Activated T-cell treated with anti-CD3 and anti-CD28 coated beads for 24 hours (primary cell): Measurements from ENCODE around the gene CEBPB.
"Not testable (repeated sequence)": the region's sequence is repeated elsewhere in the genome, so short reads cannot be mapped to it uniquely, and the experiment has no call there.

Experiments
- DNase-seq: peaks from one replicate; pipeline ENCODE4 v3.0.0-alpha.2; 2020; ENCODE audit warnings: low read depth

The CEBPB gene

GRCh38 chr20:50170549-50171220 is 19.9 kb upstream of the CEBPB start:
- DNase-seq = no peak

DNA sequence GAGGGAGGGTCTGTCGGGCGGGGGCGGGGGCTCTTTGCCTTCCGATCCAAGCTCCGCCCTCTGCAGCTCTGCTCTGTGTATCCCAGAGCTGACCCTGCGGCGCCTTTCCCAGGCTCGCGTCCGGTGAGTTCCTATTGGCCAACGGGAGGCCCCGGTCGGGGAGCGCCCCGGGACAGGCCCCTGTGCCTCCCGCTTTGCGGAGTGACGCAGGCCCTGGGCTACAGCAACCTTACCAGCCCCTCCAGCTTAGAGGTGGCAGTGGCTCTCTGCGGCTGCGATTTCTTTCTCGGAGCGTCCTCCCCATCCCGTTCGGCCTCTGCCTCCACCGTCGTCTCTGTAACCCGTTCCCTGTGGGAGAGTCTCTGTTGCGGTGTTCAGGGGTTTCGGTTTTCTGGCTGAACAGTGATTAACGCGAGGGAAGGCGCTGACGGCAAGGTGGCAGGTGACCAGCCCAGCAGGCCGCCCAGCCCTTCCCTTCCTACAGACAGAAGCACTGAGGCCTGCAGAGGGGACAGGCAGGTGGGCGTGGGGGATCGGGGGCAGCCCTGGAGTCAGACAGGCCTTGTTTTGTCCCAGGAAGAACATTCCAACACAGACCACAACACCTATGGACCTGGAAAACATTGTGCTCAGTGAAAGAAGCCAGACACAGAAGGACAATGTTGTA is 18.1 kb upstream of the CEBPB start:
- DNase-seq = no peak

DNA sequence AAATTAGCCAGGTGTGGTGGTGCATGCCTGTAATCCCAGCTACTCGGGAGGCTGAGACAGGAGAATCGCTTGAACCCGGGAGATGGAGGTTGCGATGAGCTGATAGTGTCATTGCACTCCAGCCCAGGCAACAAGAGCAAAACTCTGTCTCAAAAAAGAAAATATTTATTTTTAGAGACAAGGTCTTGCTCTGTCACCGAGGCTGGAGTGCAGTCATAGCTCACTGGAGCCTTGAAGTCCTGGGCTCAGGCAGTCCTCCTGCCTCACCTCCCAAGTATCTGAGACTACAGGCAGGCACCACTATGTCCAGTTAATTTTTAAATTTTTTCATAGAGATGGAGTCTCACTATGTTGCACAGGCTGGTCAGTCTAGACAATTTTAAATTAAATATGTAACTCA is 16.2 kb upstream of the CEBPB start:
- DNase-seq = no peak

GRCh38 chr20:50175938-50176933 is 14.4 kb upstream of the CEBPB start:
- DNase-seq = no peak

GRCh38 chr20:50178672-50179071 is 12.0 kb upstream of the CEBPB start:
- not testable (repeated sequence) for DNase-seq

DNA sequence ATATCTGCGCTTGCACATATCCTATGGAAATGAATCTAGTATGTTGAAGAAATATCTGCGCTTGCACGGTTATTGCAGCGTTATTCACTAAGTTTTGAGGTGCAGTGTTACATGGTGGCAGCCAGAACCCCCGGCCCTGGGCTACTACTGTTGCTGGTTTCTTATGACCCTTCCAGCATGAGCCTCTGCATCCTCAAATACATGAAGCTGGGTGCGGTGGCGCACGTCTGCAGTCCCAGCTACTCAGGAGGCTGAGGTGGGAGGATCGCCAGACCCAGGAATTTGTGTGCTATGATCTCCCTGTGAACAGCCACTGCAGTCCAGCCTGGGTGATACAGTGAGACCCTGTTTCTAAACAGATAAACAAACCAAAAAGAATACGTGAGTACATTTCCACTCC is 9.3 kb upstream of the CEBPB start:
- no peak for DNase-seq

GRCh38 chr20:50182346-50182745 is 8.3 kb upstream of the CEBPB start:
- DNase-seq = no peak

- DNase-seq = no peak
These were observed 5.2 kb upstream of the CEBPB start for GRCh38 chr20:50185426-50185825.

DNA sequence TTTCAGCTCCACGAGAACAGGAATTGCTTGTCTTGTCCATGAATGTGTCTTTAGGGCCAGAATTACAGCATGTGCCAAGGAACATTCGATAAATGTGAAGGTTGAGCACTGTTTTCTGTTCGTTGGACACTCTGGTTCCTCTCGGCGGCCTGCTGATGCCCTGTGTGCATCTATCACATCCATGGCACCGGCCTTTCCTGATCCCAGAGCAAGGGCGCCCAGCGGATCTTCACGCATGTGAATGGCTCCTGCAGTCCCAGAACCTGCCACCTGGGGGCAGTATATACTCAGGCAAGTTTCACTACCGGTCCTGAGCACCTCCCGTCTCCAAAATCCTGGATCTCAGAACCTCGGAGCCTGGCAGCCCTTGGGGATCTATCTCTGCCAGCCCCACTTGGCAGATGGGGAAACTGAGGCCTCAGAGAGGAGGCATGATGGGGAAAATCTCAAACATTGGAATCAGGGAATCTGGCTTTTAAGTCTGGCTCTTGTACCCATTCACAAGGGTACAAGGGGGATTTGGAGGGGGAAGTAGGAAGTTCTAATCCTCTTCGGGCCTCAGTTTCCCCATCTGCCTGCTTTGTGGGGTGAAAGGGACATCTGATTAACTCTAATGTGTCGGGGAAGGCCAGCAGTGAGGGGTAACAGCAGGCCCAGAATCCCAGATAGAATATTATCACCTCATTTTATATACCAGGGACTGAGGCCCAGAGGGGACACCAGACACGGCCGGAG is 4.3 kb upstream of the CEBPB start:
- DNase-seq = peak; percentile 80

DNA sequence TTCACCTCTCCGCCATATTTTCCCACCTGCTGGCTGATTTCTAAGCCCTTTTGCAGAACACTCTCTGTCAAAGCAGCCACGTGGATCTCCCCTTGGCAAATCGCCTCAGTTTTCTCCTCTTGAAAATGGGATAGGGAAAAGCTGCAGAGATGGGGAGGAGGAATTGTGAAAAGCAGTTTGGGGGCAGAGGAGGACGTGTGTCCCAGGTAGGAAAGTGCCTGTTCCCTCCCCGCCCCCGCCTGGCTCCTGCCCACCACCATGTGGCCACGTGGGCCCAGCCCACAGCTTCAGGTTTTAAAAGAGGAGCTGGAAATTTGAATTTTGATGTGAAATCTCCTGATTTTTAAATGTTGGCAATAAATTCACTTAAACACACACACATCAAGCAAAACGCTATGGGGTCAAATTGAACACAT is 3.6 kb upstream of the CEBPB start:
- DNase-seq = no peak

GRCh38 chr20:50187403-50188051 is 3.1 kb upstream of the CEBPB start:
- no peak for DNase-seq

GRCh38 chr20:50188287-50188688 is 2.3 kb upstream of the CEBPB start:
- DNase-seq = no peak

GRCh38 chr20:50188879-50189680 is 1.6 kb upstream of the CEBPB start:
- DNase-seq = no peak

- DNase-seq = no peak
These were observed 864 bp upstream of the CEBPB start for GRCh38 chr20:50189681-50190250.

GRCh38 chr20:50191065-50191543 is 474 bp downstream of the CEBPB start:
- DNase-seq = peak; percentile 43

GRCh38 chr20:50191544-50192363 is 1.1 kb downstream of the CEBPB start:
- peak; percentile 41 for DNase-seq

- DNase-seq = peak; percentile 75
These were observed 2.0 kb downstream of the CEBPB start for GRCh38 chr20:50192364-50193198.

GRCh38 chr20:50193199-50193835 is 2.7 kb downstream of the CEBPB start:
- no peak for DNase-seq
